HepG2 (cell line): Measurements from ENCODE around the gene NOTCH4. TPM values are rescaled to one million over a fixed set of nuclear protein-coding genes. Genes with fewer than 3 reads are reported as not detected.

Experiments
- AGO1 ChIP-seq: fragments of 200-400 bp; formaldehyde crosslinking; IDR thresholded peaks from 2 replicates; pipeline ENCODE4 v1.6.1; 2017; ENCODE audit warnings: mild to moderate bottlenecking, low read depth, low read length, moderate library complexity; ENCODE audit not compliant: poor library complexity, severe bottlenecking
- CEBPG ChIP-seq: IDR thresholded peaks from 2 replicates; pipeline ENCODE4 v1.6.1; 2016
- DNMT1 ChIP-seq: sonication (generic); formaldehyde crosslinking; IDR thresholded peaks from 2 replicates; pipeline ENCODE4 v1.5.1; 2020; ENCODE audit warnings: mild to moderate bottlenecking, missing genetic modification reagents
- FOXA1 ChIP-seq, 2 experiments: fragments of 450-650 bp in 1 of 2; sonication (generic) in 1 of 2; formaldehyde crosslinking in 1 of 2; IDR thresholded peaks; 2 replicates each; pipeline versions ENCODE4 v1.4.0 to v1.6.1; 2016 to 2020; ENCODE audit warnings: missing genetic modification reagents in 1 of 2
- FOXA3 ChIP-seq: IDR thresholded peaks from 2 replicates; pipeline ENCODE4 v1.6.1; 2016; ENCODE audit warnings: missing genetic modification reagents, missing compliant biosample characterization
- KLF12 ChIP-seq: sonication (generic); formaldehyde crosslinking; IDR thresholded peaks from 2 replicates; pipeline ENCODE4 v1.4.0; 2020; ENCODE audit warnings: missing genetic modification reagents, borderline replicate concordance
- KLF16 ChIP-seq, 2 experiments: sonication (generic) in 1 of 2; formaldehyde crosslinking in 1 of 2; IDR thresholded peaks; 2 replicates each; pipeline versions ENCODE4 v1.6.1 to v1.8.0; 2016 to 2023; ENCODE audit warnings: missing genetic modification reagents in 2 of 2, missing compliant biosample characterization in 1 of 2
- MIER3 ChIP-seq: IDR thresholded peaks from 2 replicates; pipeline ENCODE4 v1.6.1; 2016; ENCODE audit warnings: missing compliant biosample characterization, borderline replicate concordance
- NFE2L1 ChIP-seq: sonication (generic); formaldehyde crosslinking; IDR thresholded peaks from 2 replicates; pipeline ENCODE4 v1.4.0; 2020; ENCODE audit warnings: missing genetic modification reagents, mild to moderate bottlenecking, borderline replicate concordance
- POLR2G ChIP-seq: fragments of 200-400 bp; formaldehyde crosslinking; IDR thresholded peaks from 2 replicates; pipeline ENCODE4 v1.6.1; 2018; ENCODE audit warnings: mild to moderate bottlenecking, low read depth, low read length, moderate library complexity
- RXRA ChIP-seq: sonication (generic); formaldehyde crosslinking; IDR thresholded peaks from 2 replicates; pipeline ENCODE4 v1.5.1; 2020; ENCODE audit warnings: missing genetic modification reagents
- SP140L ChIP-seq: sonication (generic); formaldehyde crosslinking; IDR thresholded peaks from 2 replicates; pipeline ENCODE4 v1.4.0; 2020; ENCODE audit warnings: missing genetic modification reagents, borderline replicate concordance
- SYNCRIP ChIP-seq: fragments of 200-400 bp; formaldehyde crosslinking; IDR thresholded peaks from 2 replicates; pipeline ENCODE4 v1.6.1; 2018; ENCODE audit warnings: mild to moderate bottlenecking, low read depth, low read length; ENCODE audit not compliant: insufficient read depth
- ZNF282 ChIP-seq: fragments of 450-650 bp; IDR thresholded peaks from 2 replicates; pipeline ENCODE4 v1.6.1; 2018; ENCODE audit not compliant: partially characterized antibody
- ZNF329 ChIP-seq: sonication (generic); formaldehyde crosslinking; IDR thresholded peaks from 2 replicates; pipeline ENCODE4 v1.9.0; 2021; ENCODE audit warnings: low read depth, mild to moderate bottlenecking, missing genetic modification reagents
- ZNF646 ChIP-seq: sonication (generic); formaldehyde crosslinking; IDR thresholded peaks from 2 replicates; pipeline ENCODE4 v1.9.0; 2021; ENCODE audit warnings: mild to moderate bottlenecking, missing genetic modification reagents
- ZSCAN30 ChIP-seq: sonication (generic); formaldehyde crosslinking; IDR thresholded peaks from 2 replicates; pipeline ENCODE4 v1.5.0; 2020; ENCODE audit warnings: mild to moderate bottlenecking, missing genetic modification reagents
- polyA plus RNA-seq, 8 experiments: library from polyadenylated mRNA; depleted of rRNA in 3 of 8; stranded (reverse) in 7 of 8; unstranded in 1 of 8; fragments of >200 nt; fragmentation: Illumina TruSeq in 4 of 8; extraction: Trizol in 4 of 8; gene quantifications; 2 replicates each; pipeline versions ENCODE4 v1.2.1 to v1.2.3, GENCODE V29; 2011 to 2016; ENCODE audit warnings: low read depth in 4 of 8, missing spikeins in 1 of 8, mixed read lengths in 1 of 8; ENCODE audit not compliant: insufficient read depth in 1 of 8
- total RNA-seq, 5 experiments: library from RNA; depleted of rRNA; stranded (reverse); fragments of >200 nt; fragmentation: Illumina TruSeq; extraction: Trizol; gene quantifications; 2 replicates each; pipeline ENCODE4 v1.2.3, GENCODE V29; 2016; ENCODE audit warnings: low read depth in 1 of 5
- TF ChIP-seq, protein P1 (sequence below): sonication (generic); formaldehyde crosslinking; IDR thresholded peaks from 2 replicates; pipeline ENCODE4 v1.8.0; 2022; ENCODE audit warnings: missing genetic modification reagents, mild to moderate bottlenecking, moderate library complexity, borderline replicate concordance
- TF ChIP-seq, protein P2 (sequence below): sonication (generic); formaldehyde crosslinking; IDR thresholded peaks from 2 replicates; pipeline ENCODE4 v1.5.0; 2020; ENCODE audit warnings: mild to moderate bottlenecking, missing genetic modification reagents

The NOTCH4 gene
- total and polyA plus RNA-seq, 2 of the 13 experiments (the other 11 are each of a cell fraction or from before 2014, with no cell fraction given) = 0.51 to 0.83 TPM

- peak; percentile 40 for TF ChIP-seq AGO1
- no peak for TF ChIP-seq KLF16 (CRISPR knock-in tag; IDR thresholded peaks at IDR 0.05)
- TF ChIP-seq FOXA3 (CRISPR knock-in tag) = peak; percentile 15; the same call in 1 of the 2 replicates
- 0 out of 2 replicates have a peak, but pooled peaks have one; percentile 6 for TF ChIP-seq ZNF646 (CRISPR knock-in tag)
- no peak for TF ChIP-seq ZNF282
- no peak for TF ChIP-seq POLR2G
- no peak for TF ChIP-seq ZNF329 (CRISPR knock-in tag)
- TF ChIP-seq MIER3 = 0 out of 2 replicates have a peak, but pooled peaks have one; percentile 34
- no peak for TF ChIP-seq SYNCRIP
- TF ChIP-seq ZSCAN30 (CRISPR knock-in tag) = no peak
- TF ChIP-seq CEBPG = peak; percentile 34; the same call in 1 of the 2 replicates
- no peak for TF ChIP-seq FOXA1 (IDR thresholded peaks at IDR 0.05)
- 0 out of 2 replicates have a peak, but pooled peaks have one; percentile 16 for TF ChIP-seq FOXA1 (CRISPR knock-in tag; IDR thresholded peaks at IDR 0.05)
- TF ChIP-seq, protein P1, sequence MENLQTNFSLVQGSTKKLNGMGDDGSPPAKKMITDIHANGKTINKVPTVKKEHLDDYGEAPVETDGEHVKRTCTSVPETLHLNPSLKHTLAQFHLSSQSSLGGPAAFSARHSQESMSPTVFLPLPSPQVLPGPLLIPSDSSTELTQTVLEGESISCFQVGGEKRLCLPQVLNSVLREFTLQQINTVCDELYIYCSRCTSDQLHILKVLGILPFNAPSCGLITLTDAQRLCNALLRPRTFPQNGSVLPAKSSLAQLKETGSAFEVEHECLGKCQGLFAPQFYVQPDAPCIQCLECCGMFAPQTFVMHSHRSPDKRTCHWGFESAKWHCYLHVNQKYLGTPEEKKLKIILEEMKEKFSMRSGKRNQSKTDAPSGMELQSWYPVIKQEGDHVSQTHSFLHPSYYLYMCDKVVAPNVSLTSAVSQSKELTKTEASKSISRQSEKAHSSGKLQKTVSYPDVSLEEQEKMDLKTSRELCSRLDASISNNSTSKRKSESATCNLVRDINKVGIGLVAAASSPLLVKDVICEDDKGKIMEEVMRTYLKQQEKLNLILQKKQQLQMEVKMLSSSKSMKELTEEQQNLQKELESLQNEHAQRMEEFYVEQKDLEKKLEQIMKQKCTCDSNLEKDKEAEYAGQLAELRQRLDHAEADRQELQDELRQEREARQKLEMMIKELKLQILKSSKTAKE (CRISPR knock-in tag) = peak; percentile 57; the same call in 1 of the 2 replicates
- no peak for TF ChIP-seq SP140L
- TF ChIP-seq RXRA (CRISPR knock-in tag) = peak; percentile 58; the same call in 1 of the 2 replicates
- TF ChIP-seq, protein P2, sequence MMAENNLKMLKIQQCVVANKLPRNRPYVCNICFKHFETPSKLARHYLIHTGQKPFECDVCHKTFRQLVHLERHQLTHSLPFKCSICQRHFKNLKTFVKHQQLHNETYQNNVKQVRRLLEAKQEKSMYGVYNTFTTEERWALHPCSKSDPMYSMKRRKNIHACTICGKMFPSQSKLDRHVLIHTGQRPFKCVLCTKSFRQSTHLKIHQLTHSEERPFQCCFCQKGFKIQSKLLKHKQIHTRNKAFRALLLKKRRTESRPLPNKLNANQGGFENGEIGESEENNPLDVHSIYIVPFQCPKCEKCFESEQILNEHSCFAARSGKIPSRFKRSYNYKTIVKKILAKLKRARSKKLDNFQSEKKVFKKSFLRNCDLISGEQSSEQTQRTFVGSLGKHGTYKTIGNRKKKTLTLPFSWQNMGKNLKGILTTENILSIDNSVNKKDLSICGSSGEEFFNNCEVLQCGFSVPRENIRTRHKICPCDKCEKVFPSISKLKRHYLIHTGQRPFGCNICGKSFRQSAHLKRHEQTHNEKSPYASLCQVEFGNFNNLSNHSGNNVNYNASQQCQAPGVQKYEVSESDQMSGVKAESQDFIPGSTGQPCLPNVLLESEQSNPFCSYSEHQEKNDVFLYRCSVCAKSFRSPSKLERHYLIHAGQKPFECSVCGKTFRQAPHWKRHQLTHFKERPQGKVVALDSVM (CRISPR knock-in tag) = no peak
- TF ChIP-seq DNMT1 = 0 out of 2 replicates have a peak, but pooled peaks have one; percentile 17
- TF ChIP-seq KLF12 (CRISPR knock-in tag) = no peak
- TF ChIP-seq NFE2L1 (CRISPR knock-in tag) = no peak; the same call in 1 of the 2 replicates
These were observed 69.2 kb downstream of the NOTCH4 start (continued) for GRCh38 chr6:32154514-32155161.
